ENCODE results near the gene C11orf87. TPM values are rescaled to one million over a fixed set of nuclear protein-coding genes. Genes with fewer than 3 reads are reported as not detected.

Gene C11orf87
- total RNA-seq: not detected in 2 replicates

GRCh38 chr11:109421981-109422869, at the start of gene C11orf87:
TSS of gene C11orf87 (plus strand) at chr11:109422190. CDS start at chr11:109423634, 1,444 bp downstream.
- peak; percentile 14 for DNase-seq

GRCh38 chr11:109374032-109374431, 48.0 kb upstream of the C11orf87 start:
- DNase-seq: no peak

- DNase-seq: no peak
Observed at GRCh38 chr11:109374441-109374840, 47.5 kb upstream of the C11orf87 start.

GRCh38 chr11:109377039-109377742, 44.8 kb upstream of the C11orf87 start:
- DNase-seq: no peak

- DNase-seq: no peak
Observed at GRCh38 chr11:109378034-109378433, 44.0 kb upstream of the C11orf87 start.

- DNase-seq: no peak
Observed at GRCh38 chr11:109383306-109383705, 38.7 kb upstream of the C11orf87 start.

GRCh38 chr11:109384873-109385272, 37.1 kb upstream of the C11orf87 start:
- no peak for DNase-seq

- no peak for DNase-seq
Observed at GRCh38 chr11:109388982-109389381, 33.0 kb upstream of the C11orf87 start.

- no peak for DNase-seq
Observed at GRCh38 chr11:109390752-109391151, 31.2 kb upstream of the C11orf87 start.

GRCh38 chr11:109401545-109401944, 20.4 kb upstream of the C11orf87 start:
- no peak for DNase-seq

GRCh38 chr11:109405671-109406070, 16.3 kb upstream of the C11orf87 start:
- no peak for DNase-seq

GRCh38 chr11:109416601-109417000, 5.4 kb upstream of the C11orf87 start:
- no peak for DNase-seq

GRCh38 chr11:109422870-109423465, 978 bp downstream of the C11orf87 start:
- DNase-seq: peak; percentile 18

GRCh38 chr11:109423466-109424190, 1.6 kb downstream of the C11orf87 start:
- no peak for DNase-seq

- DNase-seq: peak; percentile 18
Observed at GRCh38 chr11:109424901-109425300, 2.9 kb downstream of the C11orf87 start.

GRCh38 chr11:109425554-109425953, 3.6 kb downstream of the C11orf87 start:
- DNase-seq: no peak

GRCh38 chr11:109426442-109427240, 4.7 kb downstream of the C11orf87 start:
- DNase-seq: no peak

- DNase-seq: no peak
Observed at GRCh38 chr11:109432105-109432504, 10.1 kb downstream of the C11orf87 start.

- no peak for DNase-seq
Observed at GRCh38 chr11:109433753-109434256, 11.8 kb downstream of the C11orf87 start.

GRCh38 chr11:109435121-109435742, 13.2 kb downstream of the C11orf87 start:
- no peak for DNase-seq

GRCh38 chr11:109439684-109440083, 17.7 kb downstream of the C11orf87 start:
- no peak for DNase-seq
